ENCODE data around the gene MPPE1.

Gene MPPE1

GRCh38 chr18:11891737-11892136 is 16.4 kb downstream of the MPPE1 start:
- no peak for DNase-seq (ENCODE audit: low spot score)
- no peak for TF ChIP-seq CTCF (IDR thresholded peaks at IDR 0.05; ENCODE audit: extremely low read depth, insufficient read depth, missing control alignments)
- in situ Hi-C loops (cut with MboI; ENCODE audit: low pct_unique_long_range_greater_than_20kb, low sequenced_read_pairs, unreplicated experiment): loop anchor here (25.0 kb wide), 1 partner anchor 104 kb away; no protein-coding TSS in a partner anchor

- no peak for TF ChIP-seq CTCF (IDR thresholded peaks at IDR 0.05; ENCODE audit: extremely low read depth, insufficient read depth, missing control alignments)
- DNase-seq (ENCODE audit: low spot score): no peak
These were observed 18.8 kb downstream of the MPPE1 start for GRCh38 chr18:11889284-11889683.

GRCh38 chr18:11888726-11889125 is 19.4 kb downstream of the MPPE1 start:
- TF ChIP-seq CTCF (IDR thresholded peaks at IDR 0.05; ENCODE audit: extremely low read depth, insufficient read depth, missing control alignments): no peak
- in situ Hi-C loops (cut with MboI; ENCODE audit: low pct_unique_long_range_greater_than_20kb, low sequenced_read_pairs, unreplicated experiment): loop anchor here (25.0 kb wide), 1 partner anchor 101 kb away; no protein-coding TSS in a partner anchor
- no peak for DNase-seq (ENCODE audit: low spot score)

More at GRCh38 chr18:11889284-11889683, 18.8 kb downstream of the MPPE1 start:
- in situ Hi-C loops (cut with MboI; ENCODE audit: low pct_unique_long_range_greater_than_20kb, low sequenced_read_pairs, unreplicated experiment): loop anchor here (25.0 kb wide), 1 partner anchor 102 kb away; no protein-coding TSS in a partner anchor

GRCh38 chr18:11887328-11888128 is 20.6 kb downstream of the MPPE1 start:
- TF ChIP-seq CTCF (IDR thresholded peaks at IDR 0.05; ENCODE audit: extremely low read depth, insufficient read depth, missing control alignments): no peak
- in situ Hi-C loops (cut with MboI; ENCODE audit: low pct_unique_long_range_greater_than_20kb, low sequenced_read_pairs, unreplicated experiment): loop anchor here (25.0 kb wide), 1 partner anchor 100 kb away; no protein-coding TSS in a partner anchor
- DNase-seq (ENCODE audit: low spot score): no peak

GRCh38 chr18:11886577-11887110 is 21.5 kb downstream of the MPPE1 start:
- in situ Hi-C loops (cut with MboI; ENCODE audit: low pct_unique_long_range_greater_than_20kb, low sequenced_read_pairs, unreplicated experiment): loop anchor here (25.0 kb wide), 1 partner anchor 99 kb away; no protein-coding TSS in a partner anchor
- no peak for TF ChIP-seq CTCF (IDR thresholded peaks at IDR 0.05; ENCODE audit: extremely low read depth, insufficient read depth, missing control alignments)
- no peak for DNase-seq (ENCODE audit: low spot score)

- no peak for DNase-seq (ENCODE audit: low spot score)
- no peak for TF ChIP-seq CTCF (IDR thresholded peaks at IDR 0.05; ENCODE audit: extremely low read depth, insufficient read depth, missing control alignments)
- in situ Hi-C loops (cut with MboI; ENCODE audit: low pct_unique_long_range_greater_than_20kb, low sequenced_read_pairs, unreplicated experiment): loop anchor here (25.0 kb wide), 1 partner anchor 98 kb away; no protein-coding TSS in a partner anchor
These were observed 22.7 kb downstream of the MPPE1 start for GRCh38 chr18:11885278-11885947.
